CD4-positive, alpha-beta T cell treated with Interleukin-2 at 100 ng/mL for 4 hours (primary cell): ENCODE data around the gene ZNF283.
A peak's percentile ranks its signal among the peaks of the same experiment; 100 is the strongest.
"Not testable (repeated sequence)": the region's sequence is repeated elsewhere in the genome, so short reads cannot be mapped to it uniquely, and the experiment has no call there.

Experiments used
- DNase-seq: peaks from one replicate; pipeline ENCODE4 v3.0.0-alpha.2; 2020; ENCODE audit warnings: low spot score

The ZNF283 gene

GRCh38 chr19:43799502-43800142 is 27.5 kb upstream of the ZNF283 start:
- no peak for DNase-seq

DNA sequence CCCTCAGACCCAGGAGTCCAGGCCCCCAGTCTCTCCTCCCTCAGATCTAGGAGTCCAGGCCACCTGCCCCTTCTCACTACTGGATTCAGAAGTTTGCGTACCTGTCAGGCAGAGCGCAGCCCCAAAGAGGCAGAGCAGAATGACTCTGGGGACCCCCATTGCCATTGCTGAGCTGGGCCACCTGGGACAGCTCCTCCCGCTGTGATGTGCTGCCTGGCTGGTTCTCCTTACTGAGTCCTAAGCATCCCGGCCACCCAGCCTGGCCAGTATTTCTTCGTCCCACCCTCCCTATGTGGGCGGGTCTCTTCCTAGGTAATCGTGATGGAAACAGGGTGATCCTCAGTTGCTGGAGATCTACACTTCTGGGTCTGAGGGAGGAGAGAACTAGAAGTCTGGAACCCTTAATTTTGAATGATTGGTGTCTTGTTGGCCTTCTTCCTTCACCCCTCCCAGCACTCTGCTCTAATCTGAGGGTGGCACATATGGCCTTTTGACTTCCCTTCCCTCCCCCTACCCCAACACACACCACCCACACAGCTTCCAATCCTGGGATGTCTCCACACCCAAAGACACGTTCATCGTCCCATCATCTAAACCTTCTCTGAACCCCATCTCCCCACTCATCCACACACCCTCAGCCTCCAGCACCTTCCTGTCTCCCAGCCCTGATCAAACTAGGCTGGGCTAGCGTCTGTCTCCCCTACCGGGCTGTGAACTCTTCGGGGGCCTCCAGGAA is 24.7 kb upstream of the ZNF283 start, which contains the start of gene LYPD5:
LYPD5 (minus strand) TSS at position 232 of the 736 bp plus-strand sequence; CDS start at position 165, 67 bp downstream.
- no peak for DNase-seq

GRCh38 chr19:43804432-43804831 is 22.7 kb upstream of the ZNF283 start:
- no peak for DNase-seq

DNA sequence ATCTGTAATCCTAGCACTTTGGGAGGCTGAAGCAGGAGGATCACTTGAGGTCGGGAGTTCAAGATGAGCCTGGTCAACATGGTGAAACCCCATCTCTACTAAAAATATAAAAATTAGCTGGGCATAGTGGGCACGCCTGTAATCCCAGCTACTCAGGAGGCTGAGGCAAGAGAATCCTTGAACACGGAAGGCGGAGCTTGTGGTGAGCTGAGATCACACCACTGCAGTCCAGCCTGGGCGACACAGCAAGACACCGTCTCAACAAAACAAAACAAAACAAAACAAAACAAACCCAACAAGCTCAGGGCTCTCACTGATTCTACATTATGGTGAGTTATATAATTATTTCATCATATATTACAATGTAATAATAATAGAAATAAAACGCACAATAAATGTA is 20.7 kb upstream of the ZNF283 start:
- not testable (repeated sequence) for DNase-seq

- DNase-seq: no peak
These were observed 20.3 kb upstream of the ZNF283 start for GRCh38 chr19:43806848-43807247.

DNA sequence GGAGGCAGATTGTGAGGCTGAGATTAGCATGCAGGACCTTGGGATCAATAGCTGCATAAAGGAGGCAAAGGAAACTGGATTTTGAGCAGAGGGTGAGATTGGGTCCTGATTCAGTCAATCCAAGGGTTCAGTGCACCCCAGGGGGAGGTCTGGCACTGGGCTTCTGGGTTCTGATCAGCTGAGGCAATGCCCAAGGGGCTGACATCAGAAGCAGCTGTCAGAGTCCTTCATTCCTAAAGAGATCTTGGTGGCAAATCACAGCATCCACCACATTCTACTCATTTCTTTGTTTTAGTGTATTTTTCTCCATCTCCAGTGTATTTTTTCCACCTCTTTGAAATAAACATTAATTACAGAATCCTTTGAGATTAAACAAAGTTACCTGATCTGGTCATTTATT is 19.5 kb upstream of the ZNF283 start:
- no peak for DNase-seq

DNA sequence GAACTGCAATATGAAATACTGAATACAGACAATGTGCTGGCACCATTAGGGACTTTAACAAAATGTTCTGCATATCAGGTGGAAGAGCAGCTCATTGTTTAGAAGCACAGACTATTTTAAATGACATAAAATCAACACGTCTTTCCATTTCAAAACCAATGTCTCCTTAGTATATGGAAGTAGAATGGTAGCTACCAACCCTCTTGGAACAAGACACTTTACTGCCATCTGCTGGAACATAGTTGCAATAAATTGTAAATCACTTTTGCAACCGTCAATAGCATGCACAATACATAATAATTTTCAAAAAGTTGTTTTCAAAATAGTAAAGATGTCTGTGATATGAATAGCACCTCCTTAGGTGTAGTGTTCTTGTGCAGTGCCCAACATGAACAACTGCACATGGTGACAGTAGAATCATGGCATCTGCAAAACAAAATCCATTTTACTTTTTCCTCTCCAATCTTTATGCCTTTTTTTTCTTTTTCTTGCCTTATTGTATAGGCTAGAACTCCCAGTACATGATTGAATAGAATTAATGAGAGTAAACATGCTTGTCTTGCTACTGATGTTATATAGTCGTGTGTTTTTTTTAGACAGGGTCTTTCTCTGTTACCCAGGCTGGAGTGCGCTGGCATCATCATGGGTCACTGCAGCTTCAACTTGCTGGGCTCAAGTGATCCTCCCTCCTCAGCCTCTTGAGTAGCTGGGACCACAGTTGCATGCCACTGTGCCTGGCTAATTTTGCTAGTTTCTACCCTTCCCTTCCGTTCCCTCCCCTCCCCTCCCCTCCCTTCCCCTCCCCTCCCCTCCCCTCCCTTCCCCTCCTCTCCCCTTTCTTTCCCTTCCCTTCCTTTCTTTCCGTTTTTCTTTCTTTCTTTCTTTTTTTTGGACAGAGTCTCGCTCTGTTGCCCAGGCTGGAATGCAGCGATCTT is 17.1 kb upstream of the ZNF283 start:
- DNase-seq: peak; percentile 67

DNA sequence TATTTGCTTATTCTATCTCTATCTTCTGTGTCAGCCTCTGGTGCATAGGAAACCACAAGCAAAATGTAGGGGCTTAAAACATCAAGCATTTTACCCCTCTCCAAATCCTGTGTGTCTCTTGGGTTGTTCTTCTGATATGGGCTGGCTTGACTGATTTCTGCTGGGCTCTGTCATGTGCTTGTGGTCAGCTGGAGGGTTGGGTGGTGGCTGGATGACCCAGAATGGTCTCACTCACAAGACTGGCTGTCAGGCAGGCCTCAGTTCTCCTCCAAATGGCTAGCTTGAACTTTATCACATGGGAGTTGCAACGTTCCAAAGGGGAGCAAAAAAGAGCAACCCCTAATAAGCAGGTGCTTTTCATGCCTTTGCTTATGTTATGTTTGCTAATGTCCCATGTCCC is 15.3 kb upstream of the ZNF283 start:
- DNase-seq: no peak

DNA sequence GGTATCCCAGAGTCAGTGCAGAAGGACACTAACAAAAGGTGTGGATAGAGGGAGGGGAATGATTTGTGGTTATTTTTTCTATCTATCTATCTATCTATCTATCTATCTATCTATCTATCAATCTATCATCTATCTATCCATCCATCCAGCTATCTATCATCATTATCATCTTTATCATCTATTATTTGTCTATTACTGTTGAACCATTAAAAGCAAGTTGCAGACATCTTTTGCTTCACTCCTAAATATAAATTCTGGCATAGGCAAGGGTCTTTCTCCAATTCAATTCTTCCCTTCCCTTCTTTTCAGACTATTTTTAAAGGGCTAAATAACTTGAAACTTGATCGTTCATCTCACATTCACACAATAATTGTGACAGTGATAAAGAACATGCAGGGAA is 14.9 kb upstream of the ZNF283 start:
- DNase-seq: no peak

DNA sequence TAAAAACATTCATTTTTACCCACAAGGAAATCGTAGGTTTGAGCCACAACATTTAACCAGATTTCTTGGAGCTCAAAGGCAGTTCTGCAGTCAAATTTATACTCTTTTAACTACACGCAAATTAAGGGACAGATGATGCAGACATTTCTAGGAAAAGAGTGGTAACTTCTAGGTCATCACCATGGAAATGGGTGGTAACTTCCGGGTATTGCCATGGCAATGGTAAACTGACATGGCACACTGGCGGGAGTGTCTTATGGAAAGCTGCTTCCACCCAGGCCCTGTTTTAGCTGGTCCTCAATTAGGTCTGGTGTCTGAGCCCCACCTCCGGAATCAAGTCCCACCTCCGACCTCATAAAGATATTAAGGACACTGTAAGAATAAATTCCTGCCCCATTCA is 14.4 kb upstream of the ZNF283 start:
- peak; percentile 50 for DNase-seq

DNA sequence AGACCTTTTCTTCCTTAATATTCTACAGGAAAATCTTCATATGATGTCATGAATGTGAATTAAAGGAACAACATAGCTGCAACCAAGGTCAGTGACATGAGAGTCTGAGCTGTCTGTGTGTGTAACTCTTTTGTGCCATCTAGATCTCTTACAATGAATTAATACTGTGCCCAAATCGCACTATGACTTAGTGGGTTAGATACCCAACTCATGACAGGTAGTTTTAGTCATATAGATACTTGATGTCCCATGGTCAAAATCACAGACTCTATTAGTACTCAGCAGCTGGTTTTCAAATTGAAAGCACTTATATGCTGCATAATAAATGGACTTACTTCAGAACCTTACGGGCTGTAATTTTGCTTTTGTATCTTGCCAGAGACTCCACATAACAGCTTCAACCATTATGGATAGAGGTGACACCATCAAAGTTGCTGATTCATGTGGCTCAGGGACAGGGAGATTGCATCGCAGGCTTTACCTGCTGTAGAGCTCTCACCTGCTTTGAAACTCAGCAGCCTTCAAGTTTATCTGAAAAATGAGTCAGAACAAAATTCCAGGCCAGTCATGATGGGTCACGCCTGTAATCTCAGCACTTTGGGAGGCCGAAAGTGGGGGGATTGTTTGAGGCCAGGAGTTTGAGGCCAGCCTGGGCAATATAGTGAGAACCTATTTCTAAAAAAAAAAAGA is 12.3 kb upstream of the ZNF283 start:
- no peak for DNase-seq

GRCh38 chr19:43817454-43817853 is 9.7 kb upstream of the ZNF283 start:
- DNase-seq: not testable (repeated sequence)

DNA sequence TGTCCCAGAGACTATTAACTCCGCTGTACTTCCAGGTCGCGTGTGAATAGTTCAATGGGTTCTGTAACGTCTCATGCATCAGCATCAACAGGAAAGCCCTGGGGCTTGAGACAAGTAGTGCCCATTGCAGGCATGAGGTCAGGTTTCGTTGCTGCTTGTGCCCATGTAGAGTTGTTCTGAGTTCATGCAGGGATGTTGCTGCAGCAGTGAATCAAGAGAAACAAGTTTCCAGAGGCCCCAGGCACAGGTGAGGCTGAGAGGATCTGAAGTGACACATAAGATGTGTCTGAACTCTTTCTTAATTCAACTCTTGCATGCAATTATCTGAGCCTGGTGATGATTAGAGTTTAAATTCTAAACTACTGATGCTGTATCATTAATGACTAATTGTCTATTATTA is 8.6 kb upstream of the ZNF283 start:
- no peak for DNase-seq

GRCh38 chr19:43820098-43820883 is 6.8 kb upstream of the ZNF283 start:
- DNase-seq: peak; percentile 20

GRCh38 chr19:43820884-43821215 is 6.3 kb upstream of the ZNF283 start:
- no peak for DNase-seq

GRCh38 chr19:43823856-43824255 is 3.3 kb upstream of the ZNF283 start:
- DNase-seq: not testable (repeated sequence)

- DNase-seq: not testable (repeated sequence)
These were observed 2.5 kb upstream of the ZNF283 start for GRCh38 chr19:43824572-43824971.

GRCh38 chr19:43839139-43839538 is 12.0 kb downstream of the ZNF283 start:
- DNase-seq: no peak

DNA sequence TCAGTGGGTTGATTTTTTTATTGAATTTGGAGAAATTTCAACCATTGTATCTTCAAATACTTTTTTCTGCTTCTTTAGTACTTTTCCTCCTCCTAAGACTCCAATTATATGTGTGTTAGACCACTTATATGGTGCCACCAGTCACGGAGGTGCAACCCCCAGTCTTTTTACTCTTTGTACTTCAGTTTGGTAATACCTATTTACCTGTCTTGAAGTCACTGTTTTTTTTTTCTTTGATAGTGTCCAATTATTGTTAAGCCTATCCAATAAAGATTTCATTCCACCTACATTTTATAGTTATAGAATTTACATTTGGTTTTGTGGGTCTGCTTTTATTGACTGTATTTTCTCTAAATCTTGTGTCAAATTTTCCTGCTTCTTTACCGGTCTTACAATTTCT is 14.9 kb downstream of the ZNF283 start:
- no peak for DNase-seq

GRCh38 chr19:43847246-43847645 is 20.1 kb downstream of the ZNF283 start:
- DNase-seq: no peak

DNA sequence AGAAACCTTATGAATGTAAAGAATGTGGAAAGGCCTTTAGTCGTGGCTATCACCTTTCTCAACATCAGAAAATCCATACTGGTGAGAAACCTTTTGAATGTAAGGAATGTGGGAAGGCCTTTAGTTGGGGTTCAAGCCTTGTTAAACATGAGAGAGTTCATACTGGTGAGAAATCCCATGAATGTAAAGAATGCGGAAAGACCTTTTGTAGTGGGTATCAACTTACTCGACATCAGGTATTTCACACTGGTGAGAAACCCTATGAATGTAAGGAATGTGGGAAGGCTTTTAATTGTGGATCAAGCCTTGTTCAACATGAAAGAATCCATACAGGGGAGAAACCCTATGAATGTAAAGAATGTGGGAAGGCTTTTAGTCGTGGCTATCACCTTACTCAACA is 20.8 kb downstream of the ZNF283 start:
- no peak for DNase-seq
